BLaER1 (cell line): ENCODE measurements around the gene SIDT1.

Source experiments
- H3K27ac ChIP-seq: shearing (Covaris generic); formaldehyde crosslinking; 2 replicates; pipeline ENCODE4 v1.8.1; 2022
- H3K27me3 ChIP-seq: shearing (Covaris generic); formaldehyde crosslinking; 2 replicates; pipeline ENCODE4 v1.8.1; 2022
- H3K36me3 ChIP-seq: shearing (Covaris generic); formaldehyde crosslinking; 2 replicates; pipeline ENCODE4 v1.8.1; 2022
- H3K4me1 ChIP-seq: shearing (Covaris generic); formaldehyde crosslinking; 2 replicates; pipeline ENCODE4 v1.8.1; 2022
- H3K4me2 ChIP-seq: shearing (Covaris generic); formaldehyde crosslinking; 2 replicates; pipeline ENCODE4 v1.8.1; 2022
- H3K4me3 ChIP-seq: shearing (Covaris generic); formaldehyde crosslinking; 2 replicates; pipeline ENCODE4 v1.8.1; 2022
- H3K9ac ChIP-seq: shearing (Covaris generic); formaldehyde crosslinking; 2 replicates; pipeline ENCODE4 v1.8.1; 2022
- H3K9me3 ChIP-seq: shearing (Covaris generic); formaldehyde crosslinking; 2 replicates; pipeline ENCODE4 v1.8.1; 2022
- H4K20me1 ChIP-seq: shearing (Covaris generic); formaldehyde crosslinking; 2 replicates; pipeline ENCODE4 v1.8.1; 2022
- Cebpa-rat ChIP-seq: shearing (Covaris generic); IDR thresholded peaks from 2 replicates; pipeline ENCODE4 v1.8.1; 2022

Gene SIDT1

GRCh38 chr3:113614402-113614801, 82.0 kb downstream of the SIDT1 start:
- no peak overlapping the region for H3K4me3 ChIP-seq
- no peaks in the 10 kb centered on the region for H3K36me3 ChIP-seq
- TF ChIP-seq Cebpa-rat, result no peak
- H4K20me1 ChIP-seq, result no peaks in the 10 kb centered on the region
- no peak overlapping the region for H3K9ac ChIP-seq
- H3K27me3 ChIP-seq, result no peaks in the 10 kb centered on the region
- H3K27ac ChIP-seq, result no peak overlapping the region
- no peak overlapping the region for H3K4me2 ChIP-seq
- H3K4me1 ChIP-seq, result no peaks in the 10 kb centered on the region
- H3K9me3 ChIP-seq, result no peaks in the 10 kb centered on the region

- Histone ChIP-seq H4K20me1 (no peaks in the 10 kb centered on the region), H3K4me1 (no peaks in the 10 kb centered on the region), H3K9me3 (no peaks in the 10 kb centered on the region), H3K4me3 (no peak overlapping the region), H3K27ac (no peak overlapping the region), H3K4me2 (no peak overlapping the region), H3K27me3 (no peaks in the 10 kb centered on the region), H3K9ac (no peak overlapping the region), H3K36me3 (no peaks in the 10 kb centered on the region)
- no peak for TF ChIP-seq Cebpa-rat
Measured at GRCh38 chr3:113615976-113616375, 83.6 kb downstream of the SIDT1 start.

- Histone ChIP-seq H3K4me2 (no peak overlapping the region), H3K27ac (no peak overlapping the region), H3K27me3 (no peaks in the 10 kb centered on the region), H3K4me1 (no peaks in the 10 kb centered on the region), H3K4me3 (no peak overlapping the region), H3K9ac (no peak overlapping the region), H3K36me3 (no peaks in the 10 kb centered on the region), H4K20me1 (no peaks in the 10 kb centered on the region), H3K9me3 (no peaks in the 10 kb centered on the region)
- TF ChIP-seq Cebpa-rat, result no peak
Measured at GRCh38 chr3:113617726-113618125, 85.4 kb downstream of the SIDT1 start.

- no peak overlapping the region for H3K4me2 ChIP-seq
- no peak overlapping the region for H3K9ac ChIP-seq
- no peak for TF ChIP-seq Cebpa-rat
- no peaks in the 10 kb centered on the region for H3K27me3 ChIP-seq
- no peaks in the 10 kb centered on the region for H3K9me3 ChIP-seq
- no peak overlapping the region for H3K27ac ChIP-seq
- H3K4me1 ChIP-seq, result no peaks in the 10 kb centered on the region
- H3K4me3 ChIP-seq, result no peak overlapping the region
- no peaks in the 10 kb centered on the region for H4K20me1 ChIP-seq
- no peaks in the 10 kb centered on the region for H3K36me3 ChIP-seq
Measured at GRCh38 chr3:113620091-113620490, 87.7 kb downstream of the SIDT1 start.

- no peaks in the 10 kb centered on the region for H3K4me1 ChIP-seq
Measured at GRCh38 chr3:113623324-113623723, 91.0 kb downstream of the SIDT1 start.

GRCh38 chr3:113623811-113624210, 91.5 kb downstream of the SIDT1 start:
- H3K4me1 ChIP-seq, result no peaks in the 10 kb centered on the region
- no peaks in the 10 kb centered on the region for H4K20me1 ChIP-seq
- H3K9ac ChIP-seq, result no peak overlapping the region
- no peak overlapping the region for H3K4me3 ChIP-seq
- H3K4me2 ChIP-seq, result no peak overlapping the region
- no peak for TF ChIP-seq Cebpa-rat
- H3K36me3 ChIP-seq, result no peaks in the 10 kb centered on the region
- no peak overlapping the region for H3K27ac ChIP-seq
- no peaks in the 10 kb centered on the region for H3K27me3 ChIP-seq
- H3K9me3 ChIP-seq, result no peaks in the 10 kb centered on the region

More at GRCh38 chr3:113623324-113623723, 91.0 kb downstream of the SIDT1 start:
- Histone ChIP-seq H3K9me3 (no peaks in the 10 kb centered on the region), H3K9ac (no peak overlapping the region), H4K20me1 (no peaks in the 10 kb centered on the region), H3K4me2 (no peak overlapping the region), H3K27ac (no peak overlapping the region), H3K27me3 (no peaks in the 10 kb centered on the region), H3K4me3 (no peak overlapping the region), H3K36me3 (no peaks in the 10 kb centered on the region)
- no peak for TF ChIP-seq Cebpa-rat

GRCh38 chr3:113625834-113626233, 93.5 kb downstream of the SIDT1 start:
- Histone ChIP-seq H3K4me1 (no peaks in the 10 kb centered on the region), H3K9me3 (no peaks in the 10 kb centered on the region), H3K27ac (no peak overlapping the region), H3K9ac (no peak overlapping the region), H3K4me2 (no peak overlapping the region), H4K20me1 (no peaks in the 10 kb centered on the region), H3K27me3 (no peaks in the 10 kb centered on the region), H3K4me3 (no peak overlapping the region), H3K36me3 (no peaks in the 10 kb centered on the region)
- no peak for TF ChIP-seq Cebpa-rat

- Histone ChIP-seq H3K4me3 (no peak overlapping the region), H3K9me3 (no peaks in the 10 kb centered on the region), H3K4me1 (no peaks in the 10 kb centered on the region), H3K4me2 (no peak overlapping the region), H4K20me1 (no peaks in the 10 kb centered on the region), H3K27ac (no peak overlapping the region), H3K36me3 (no peaks in the 10 kb centered on the region), H3K27me3 (no peaks in the 10 kb centered on the region), H3K9ac (no peak overlapping the region)
- TF ChIP-seq Cebpa-rat, result no peak
Measured at GRCh38 chr3:113626503-113627371, 94.4 kb downstream of the SIDT1 start.

GRCh38 chr3:113628316-113628715, 96.0 kb downstream of the SIDT1 start:
- no peaks in the 10 kb centered on the region for H3K4me1 ChIP-seq
- no peak overlapping the region for H3K4me2 ChIP-seq
- no peaks in the 10 kb centered on the region for H4K20me1 ChIP-seq
- no peak overlapping the region for H3K4me3 ChIP-seq
- no peaks in the 10 kb centered on the region for H3K27me3 ChIP-seq
- no peak for TF ChIP-seq Cebpa-rat
- H3K9ac ChIP-seq, result no peak overlapping the region
- no peaks in the 10 kb centered on the region for H3K36me3 ChIP-seq
- no peak overlapping the region for H3K27ac ChIP-seq
- H3K9me3 ChIP-seq, result no peaks in the 10 kb centered on the region

GRCh38 chr3:113628788-113629187, 96.4 kb downstream of the SIDT1 start:
- no peak overlapping the region for H3K4me2 ChIP-seq
- H3K4me3 ChIP-seq, result no peak overlapping the region
- no peaks in the 10 kb centered on the region for H3K27me3 ChIP-seq
- no peak overlapping the region for H3K27ac ChIP-seq
- no peaks in the 10 kb centered on the region for H4K20me1 ChIP-seq
- TF ChIP-seq Cebpa-rat, result peak; percentile 41; the same call in 1 of the 2 replicates
- H3K36me3 ChIP-seq, result no peaks in the 10 kb centered on the region
- no peak overlapping the region for H3K9ac ChIP-seq
- no peaks in the 10 kb centered on the region for H3K9me3 ChIP-seq
- no peaks in the 10 kb centered on the region for H3K4me1 ChIP-seq
